Activated CD4-positive, alpha-beta T cell treated with anti-CD3 and anti-CD28 coated beads, Interleukin-2, amount 50 U/mL, for 24 hours (primary cell): ENCODE measurements around the gene ASB13.
"Not testable (repeated sequence)": the region's sequence is repeated elsewhere in the genome, so short reads cannot be mapped to it uniquely, and the experiment has no call there.

Experiments used
- DNase-seq, 2 donors: peaks; one replicate each; pipeline ENCODE4 v3.0.0-alpha.2; 2020; ENCODE audit warnings: low read depth in 1 of 2, low spot score in 1 of 2

The ASB13 gene

DNA sequence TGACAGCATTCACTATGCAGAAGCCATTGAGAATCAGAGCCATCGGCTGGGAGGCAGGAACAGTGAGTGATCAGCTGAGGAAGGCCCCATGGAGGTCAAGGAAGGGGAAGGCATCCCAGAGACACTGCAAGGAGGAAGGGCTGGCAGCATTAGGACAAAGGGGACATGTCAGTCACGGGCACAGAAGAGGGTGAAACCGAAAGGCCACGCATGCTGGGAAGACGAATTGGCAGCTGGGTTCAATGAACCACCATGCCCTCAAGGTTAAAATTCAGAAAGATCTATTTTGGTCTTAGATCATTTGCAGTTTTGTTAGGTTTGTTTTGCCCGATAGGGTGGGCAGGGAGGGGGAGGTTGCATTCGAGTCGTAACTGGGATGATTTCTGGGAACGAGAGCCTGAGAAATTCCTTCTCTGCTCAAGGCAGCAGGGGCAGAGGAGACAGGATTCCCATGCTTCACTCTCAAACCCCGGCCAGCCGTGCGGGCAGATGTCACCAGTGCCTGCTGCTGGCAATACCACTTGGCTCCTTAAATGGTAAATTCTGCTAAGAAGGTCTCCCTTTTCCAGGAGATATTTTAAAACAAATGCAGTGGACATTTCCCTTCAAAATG is 57.7 kb downstream of the ASB13 start:
- DNase-seq = no peak

GRCh38 chr10:5607594-5607993 is 58.8 kb downstream of the ASB13 start:
- DNase-seq = no peak

- DNase-seq = no peak
Observed at GRCh38 chr10:5606864-5607263, 59.5 kb downstream of the ASB13 start.

GRCh38 chr10:5606321-5606720 is 60.1 kb downstream of the ASB13 start:
- DNase-seq = no peak

GRCh38 chr10:5604961-5605360 is 61.4 kb downstream of the ASB13 start:
- DNase-seq = no peak

GRCh38 chr10:5604236-5604925 is 62.0 kb downstream of the ASB13 start:
- no peak for DNase-seq

DNA sequence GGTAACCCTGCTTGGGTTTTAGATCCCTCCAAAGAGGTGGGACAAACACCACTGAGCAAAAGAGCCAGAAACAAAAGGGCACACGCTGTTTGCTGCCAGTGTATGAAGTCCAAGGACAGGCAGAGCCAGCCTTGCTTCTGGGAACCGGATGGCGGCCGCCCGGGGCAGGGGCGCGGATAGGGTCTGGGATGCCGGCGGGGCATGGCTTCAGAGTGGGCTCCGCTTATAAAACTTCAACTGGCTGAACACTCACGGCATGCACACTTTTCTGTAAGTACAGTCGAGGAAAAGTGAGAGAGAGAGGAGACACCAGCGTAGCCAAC is 62.6 kb downstream of the ASB13 start:
- no peak for DNase-seq

GRCh38 chr10:5603091-5603847 is 63.1 kb downstream of the ASB13 start:
- DNase-seq = no peak

DNA sequence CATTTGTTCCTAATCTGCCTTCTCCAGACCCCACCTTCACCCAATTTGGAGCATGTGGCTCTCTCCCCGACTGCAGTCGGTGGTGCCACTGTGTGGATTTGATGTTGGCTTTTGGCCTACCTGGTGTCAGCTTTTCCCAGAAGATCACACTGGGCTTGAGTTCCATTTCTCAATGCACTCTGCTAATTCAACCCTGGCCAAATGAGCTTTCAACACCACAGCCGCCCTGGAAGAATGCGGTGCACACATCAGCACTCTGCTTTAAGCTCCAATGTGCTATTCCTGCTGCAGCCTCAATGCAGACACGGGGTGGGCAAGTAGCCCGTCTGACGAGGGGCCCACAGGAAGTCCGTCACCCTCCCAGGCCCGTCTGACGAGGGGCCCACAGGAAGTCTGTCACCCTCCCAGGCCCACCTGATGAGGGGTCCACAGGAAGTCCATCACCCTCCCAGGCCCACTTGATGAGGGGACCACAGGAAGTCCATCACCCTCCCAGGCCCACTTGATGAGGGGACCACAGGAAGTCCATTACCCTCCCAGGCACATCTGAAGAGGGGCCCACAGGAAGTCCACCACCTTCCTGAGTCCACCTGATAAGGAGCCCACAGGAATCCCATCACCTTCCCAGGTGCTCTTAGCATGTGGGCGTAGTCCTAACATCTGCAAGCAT is 64.4 kb downstream of the ASB13 start:
- no peak for DNase-seq

DNA sequence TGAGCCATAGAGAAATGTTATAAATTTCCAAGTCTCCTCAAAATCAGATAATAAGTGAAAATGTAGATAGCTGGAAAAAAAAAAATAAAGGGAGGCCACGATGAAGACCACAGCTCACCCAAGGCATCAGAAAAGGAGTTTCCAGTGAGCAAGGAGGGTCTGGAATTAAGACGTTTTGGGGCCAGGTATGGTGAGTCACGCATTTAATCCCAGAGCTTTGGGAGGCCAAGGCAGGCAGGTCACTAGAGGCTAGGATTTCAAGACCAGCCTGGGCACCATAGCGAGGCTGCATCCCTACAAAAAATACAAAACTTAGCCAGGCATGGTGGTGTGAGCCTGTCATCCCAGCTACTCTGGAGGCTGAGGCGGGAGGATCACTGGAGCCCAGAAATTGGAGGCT is 65.5 kb downstream of the ASB13 start:
- DNase-seq = no peak

- no peak for DNase-seq
Observed at GRCh38 chr10:5599613-5600520, 66.5 kb downstream of the ASB13 start.

DNA sequence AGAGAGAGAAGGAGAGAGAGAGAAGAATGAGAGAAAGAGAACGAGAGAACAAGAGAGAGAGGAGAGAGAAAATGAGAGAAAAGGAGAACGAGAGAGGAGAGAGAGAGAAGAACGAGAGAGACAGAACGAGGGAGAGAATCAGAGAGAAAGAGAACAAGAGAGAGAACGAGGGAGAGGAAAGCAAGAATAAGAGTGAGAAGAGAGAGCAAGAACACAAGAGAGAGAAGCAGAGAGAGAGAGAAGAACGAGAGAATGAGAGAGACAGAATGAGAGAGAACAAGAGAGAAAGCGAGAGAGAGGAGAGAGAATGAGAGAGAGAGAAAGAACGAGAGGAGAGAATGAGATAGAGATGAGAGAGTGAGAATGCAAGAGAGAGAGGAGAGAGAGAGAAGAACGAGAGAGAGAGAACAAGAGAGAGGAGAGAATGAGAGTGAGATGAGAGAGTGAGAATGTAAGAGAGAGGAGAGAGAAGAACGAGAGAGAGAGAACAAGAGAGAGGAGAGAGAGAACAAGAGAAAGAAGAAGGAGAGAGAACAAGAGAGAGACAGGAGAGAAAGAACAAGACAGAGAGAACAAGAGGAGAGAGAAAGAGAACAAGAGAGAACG is 68.2 kb downstream of the ASB13 start:
- no peak for DNase-seq

DNA sequence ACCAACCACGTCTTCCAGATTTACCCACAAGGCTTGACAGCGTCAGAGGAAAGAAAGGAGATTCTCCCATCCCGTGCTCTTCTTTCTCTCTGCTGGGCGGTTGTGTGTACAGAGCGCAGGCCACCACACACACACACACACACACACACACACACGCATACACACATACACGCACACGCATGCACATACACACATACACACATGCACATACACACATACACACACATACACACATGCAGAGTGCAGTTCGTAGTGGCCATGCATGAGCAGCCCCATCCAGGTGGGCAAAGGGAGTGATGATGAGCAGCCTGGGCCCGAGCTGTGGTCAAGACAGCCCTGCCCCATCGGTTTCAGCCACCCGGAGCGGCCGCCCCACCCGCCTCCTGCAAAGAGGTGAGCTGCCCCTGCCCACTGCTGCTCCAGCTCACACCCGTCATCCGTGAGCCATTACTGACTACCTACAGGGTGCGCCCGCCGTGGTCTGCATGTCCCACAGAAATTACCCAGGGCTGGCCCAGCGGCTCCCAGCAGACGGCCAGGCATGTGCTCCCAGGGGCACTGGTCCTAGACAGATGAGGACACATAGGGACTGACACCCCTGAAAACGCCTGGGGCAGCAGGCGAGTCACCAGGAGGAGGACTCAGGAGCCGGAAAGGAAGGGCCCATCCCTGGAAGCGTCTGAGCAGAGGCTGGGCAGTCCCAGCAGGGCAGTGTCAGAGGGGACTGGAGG is 69.6 kb downstream of the ASB13 start:
- DNase-seq = no peak

- no peak for DNase-seq
Observed at GRCh38 chr10:5595994-5596471, 70.4 kb downstream of the ASB13 start.

GRCh38 chr10:5595591-5595990 is 70.8 kb downstream of the ASB13 start:
- no peak for DNase-seq

DNA sequence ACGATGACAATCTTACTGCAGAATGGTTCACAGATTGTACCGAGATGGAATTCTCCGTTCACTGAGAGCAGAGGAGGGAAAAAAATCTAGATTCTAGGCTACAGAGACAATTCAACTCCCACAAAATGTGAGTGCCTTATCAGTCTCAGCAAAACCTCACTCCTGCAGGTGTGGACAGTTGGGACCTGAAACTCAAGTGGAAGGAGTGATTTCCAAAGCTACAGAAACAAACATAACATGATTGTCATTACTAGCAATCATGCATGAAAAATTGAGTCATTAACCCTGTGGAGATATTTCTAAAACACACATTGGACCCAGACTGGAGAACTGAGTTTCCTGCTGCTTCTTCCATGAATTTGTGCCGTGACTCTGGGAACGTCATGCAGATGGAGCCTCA is 71.3 kb downstream of the ASB13 start:
- DNase-seq = no peak

DNA sequence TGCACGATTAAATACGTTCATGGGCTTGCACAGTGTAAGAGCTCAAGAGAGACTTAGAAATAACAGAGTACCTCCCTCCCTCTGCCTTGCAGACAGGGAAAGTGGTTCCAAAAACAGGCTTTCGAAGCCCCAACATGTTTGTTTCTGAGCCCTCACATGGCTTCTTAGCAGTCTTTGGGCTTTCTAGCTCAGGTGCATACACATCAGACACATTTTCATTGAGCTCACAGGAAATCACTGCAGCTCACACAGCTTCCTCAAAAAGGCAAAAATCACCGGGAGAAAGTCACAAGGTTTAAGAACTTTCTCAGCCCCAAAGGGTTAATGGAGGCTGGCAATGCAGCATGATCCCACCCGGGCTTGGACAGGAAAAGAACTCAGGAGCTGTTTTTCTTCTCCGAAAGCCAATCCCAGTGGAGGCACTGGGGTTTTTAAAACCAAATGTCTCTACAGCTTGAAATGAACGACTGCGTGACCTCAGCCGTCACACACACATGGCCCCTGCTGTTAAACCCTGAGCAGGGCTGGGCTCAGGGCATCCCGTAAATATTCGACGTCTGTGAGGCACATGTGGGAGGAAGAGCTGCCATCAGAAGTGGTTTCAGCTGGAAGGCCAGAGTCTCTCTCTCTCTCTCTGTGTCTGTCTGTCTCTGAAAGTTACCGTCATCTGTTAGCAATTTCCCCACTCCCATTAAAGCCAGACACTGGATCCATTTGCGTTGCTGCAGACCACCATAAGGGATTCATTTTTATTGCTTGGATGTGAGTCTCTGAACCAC is 71.9 kb downstream of the ASB13 start:
- no peak for DNase-seq

DNA sequence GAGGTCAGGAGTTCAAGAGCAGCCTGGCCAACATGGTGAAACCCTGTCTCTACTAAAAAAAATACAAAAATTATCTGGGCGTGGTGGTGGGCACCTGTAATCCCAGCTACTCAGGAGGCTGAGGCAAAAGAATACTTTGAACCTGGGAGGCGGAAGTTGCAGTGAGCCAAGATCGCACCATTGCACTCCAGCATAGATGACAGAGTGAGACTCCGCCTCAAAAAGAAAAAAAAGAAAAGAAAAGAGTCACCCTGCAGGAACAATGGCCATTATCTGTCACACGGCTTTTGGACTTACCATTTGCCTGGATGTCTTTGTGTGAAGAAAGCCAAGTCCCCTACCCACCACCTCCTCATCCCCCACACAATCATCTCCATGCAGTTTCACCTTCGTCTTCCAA is 73.0 kb downstream of the ASB13 start:
- DNase-seq = not testable (repeated sequence)

GRCh38 chr10:5592070-5592469 is 74.3 kb downstream of the ASB13 start:
- DNase-seq = no peak
